Panc1 (cell line): ENCODE data around the gene ZNHIT3. TPM values are rescaled to one million over a fixed set of nuclear protein-coding genes. Genes with fewer than 3 reads are reported as not detected.

Experiments used
- ATAC-seq: fragments of 200-7000 bp; cut with Tn5 transposase; 2 replicates; pipeline ENCODE4 v1.9.1; 2020; ENCODE audit warnings: mild to moderate bottlenecking, moderate library complexity
- BruUV-seq: library from RNA; stranded (reverse); fragments of 400-500 nt; replicated peaks from 2 replicates; lab custom pipeline; 2021; lab: Mats Ljungman, UMichigan
- CTCF ChIA-PET: fragments of 300-600 bp; sonication (Branson Sonifier 250); formaldehyde crosslinking; loops from one replicate; lab custom pipeline; 2022; ENCODE audit warnings: antibody characterized with exemption; lab: Charles Lee
- POLR2A ChIA-PET: fragments of 300-600 bp; sonication (Branson Sonifier 250); formaldehyde crosslinking; loops from one replicate; lab custom pipeline; 2022; ENCODE audit warnings: antibody characterized with exemption; lab: Charles Lee
- DNase-seq: peaks from one replicate; pipeline ENCODE4 v3.0.0-alpha.2; 2010; ENCODE audit warnings: low read depth, low spot score
- H3K27ac ChIP-seq: 2 replicates; pipeline ENCODE4 v1.5.1; 2011; ENCODE audit warnings: mild to moderate bottlenecking, low read length, inconsistent platforms
- H3K27me3 ChIP-seq: fragments of 200-500 bp; sonication (Bioruptor generic); 2 replicates; pipeline ENCODE4 v1.6.0; 2014; ENCODE audit warnings: low read length, inconsistent platforms; ENCODE audit not compliant: control insufficient read depth, insufficient read depth
- H3K36me3 ChIP-seq: fragments of 200-500 bp; sonication (Bioruptor generic); 2 replicates; pipeline ENCODE4 v1.5.1; 2014; ENCODE audit warnings: inconsistent platforms, mild to moderate bottlenecking, low read length, moderate library complexity; ENCODE audit not compliant: control insufficient read depth, insufficient read depth
- H3K4me1 ChIP-seq: 2 replicates; pipeline ENCODE4 v1.5.1; 2011; ENCODE audit warnings: inconsistent platforms, mild to moderate bottlenecking, low read length, moderate library complexity; ENCODE audit not compliant: control insufficient read depth, insufficient read depth
- H3K4me3 ChIP-seq, 2 experiments: 2 replicates each; pipeline ENCODE4 v1.5.1; 2011 to 2012; ENCODE audit warnings: low read depth in 2 of 2, low read length in 2 of 2, mild to moderate bottlenecking in 2 of 2, inconsistent platforms in 1 of 2, moderate library complexity in 1 of 2
- H3K9me3 ChIP-seq: fragments of 200-500 bp; sonication (Bioruptor generic); 2 replicates; pipeline ENCODE4 v1.5.1; 2014; ENCODE audit warnings: low read depth, mild to moderate bottlenecking, inconsistent platforms, low read length, moderate library complexity; ENCODE audit not compliant: control insufficient read depth, insufficient read depth
- CTCF ChIP-seq: fragments of 450-650 bp; IDR thresholded peaks from 2 replicates; pipeline ENCODE4 v1.5.1; 2017; ENCODE audit warnings: mild to moderate bottlenecking
- POLR2AphosphoS5 ChIP-seq: IDR thresholded peaks from 2 replicates; pipeline ENCODE4 v1.6.1; 2012; ENCODE audit warnings: mild to moderate bottlenecking, low read depth, low read length, moderate library complexity
- REST ChIP-seq, 2 experiments: IDR thresholded peaks; 2 replicates each; pipeline ENCODE4 v1.6.1; 2011 to 2012; ENCODE audit warnings: low read depth in 2 of 2, control low read depth in 1 of 2, low read length in 1 of 2, mild to moderate bottlenecking in 1 of 2, moderate library complexity in 1 of 2; ENCODE audit not compliant: insufficient read depth in 1 of 2
- SIN3A ChIP-seq: IDR thresholded peaks from 2 replicates; pipeline ENCODE4 v1.6.1; 2012; ENCODE audit warnings: low read depth, mild to moderate bottlenecking, low read length, moderate library complexity, borderline replicate concordance; ENCODE audit not compliant: insufficient read depth
- TCF7L2 ChIP-seq: IDR thresholded peaks from 2 replicates; pipeline ENCODE4 v1.6.1; 2011; ENCODE audit warnings: mild to moderate bottlenecking, low read depth, low read length, inconsistent platforms
- in situ Hi-C: cut with HindIII; loops from 2 replicates; pipeline ENCODE4 v1.10.0; 2016; ENCODE audit warnings: low sequenced_read_pairs, low pct_unique_long_range_greater_than_20kb
- intact Hi-C: fragments of 100-400 bp; cut with micrococcal nuclease; formaldehyde crosslinking; loops from one replicate; pipeline ENCODE4 v1.10.0; 2022; ENCODE audit not compliant: unreplicated experiment
- total RNA-seq: library from RNA; stranded (reverse); gene quantifications from one replicate; pipeline ENCODE4 v1.2.1, GENCODE V29; 2021; ENCODE audit not compliant: unreplicated experiment

The ZNHIT3 gene
- total RNA-seq, 1 experiment from 2014 or later = 16.8 TPM

GRCh38 chr17:36545077-36545464 lies 58.6 kb downstream of the ZNHIT3 start:
- no peaks in the 10 kb centered on the region for H3K9me3 ChIP-seq
- intact Hi-C loops = no loop called here
- no peak for DNase-seq
- peak overlapping the region; percentile 90 to 91 for H3K4me3 ChIP-seq
- ATAC-seq = peak; percentile 85
- H3K27ac ChIP-seq = peak overlapping the region; percentile 70; the same call in 1 of the 2 replicates
- no TSS peak for BruUV-seq
- in situ Hi-C loops = no loop called here
- H3K4me1 ChIP-seq = peaks cover 10% of the 10 kb centered on the region
- no peaks in the 10 kb centered on the region for H3K27me3 ChIP-seq
- TF ChIP-seq CTCF (no peak), SIN3A (no peak), POLR2AphosphoS5 (no peak), REST (IDR thresholded peaks at IDR 0.05; ENCODE audit: insufficient read depth in 1 of 2, low read depth in 2 of 2, low read length in 1 of 2) (no peak), TCF7L2 (no peak)
- POLR2A ChIA-PET = interaction anchor here (0.8 kb wide), 1 partner anchor 572 kb away, joined by 3 read pairs; no protein-coding TSS in a partner anchor
- CTCF ChIA-PET = no interaction called here
- H3K36me3 ChIP-seq = peaks cover 9% of the 10 kb centered on the region

Other genes starting within 250 kb of the ZNHIT3 start
- gene TBC1D3I, start 222.1 kb upstream of the ZNHIT3 start, total RNA-seq = 0.54 TPM
- gene TBC1D3G, start 162.8 kb upstream of the ZNHIT3 start, total RNA-seq = 0.15 TPM
- not detected for gene TBC1D3H, start 98.2 kb upstream of the ZNHIT3 start, total RNA-seq
- 88.0 TPM for gene MYO19, start 48.2 kb downstream of the ZNHIT3 start, total RNA-seq
- 16.2 TPM for gene PIGW, start 48.3 kb downstream of the ZNHIT3 start, total RNA-seq
- 57.2 TPM for gene GGNBP2, start 58.2 kb downstream of the ZNHIT3 start, total RNA-seq
- 11.8 TPM for gene DHRS11, start 105.2 kb downstream of the ZNHIT3 start, total RNA-seq
- gene MRM1, start 114.9 kb downstream of the ZNHIT3 start, total RNA-seq = 7.8 TPM